Activated T-cell treated with anti-CD3 and anti-CD28 coated beads for 24 hours (primary cell): ENCODE measurements around the gene RAB17.

Source experiments
- DNase-seq: peaks from one replicate; pipeline ENCODE4 v3.0.0-alpha.2; 2020; ENCODE audit warnings: low read depth

The RAB17 gene

DNA sequence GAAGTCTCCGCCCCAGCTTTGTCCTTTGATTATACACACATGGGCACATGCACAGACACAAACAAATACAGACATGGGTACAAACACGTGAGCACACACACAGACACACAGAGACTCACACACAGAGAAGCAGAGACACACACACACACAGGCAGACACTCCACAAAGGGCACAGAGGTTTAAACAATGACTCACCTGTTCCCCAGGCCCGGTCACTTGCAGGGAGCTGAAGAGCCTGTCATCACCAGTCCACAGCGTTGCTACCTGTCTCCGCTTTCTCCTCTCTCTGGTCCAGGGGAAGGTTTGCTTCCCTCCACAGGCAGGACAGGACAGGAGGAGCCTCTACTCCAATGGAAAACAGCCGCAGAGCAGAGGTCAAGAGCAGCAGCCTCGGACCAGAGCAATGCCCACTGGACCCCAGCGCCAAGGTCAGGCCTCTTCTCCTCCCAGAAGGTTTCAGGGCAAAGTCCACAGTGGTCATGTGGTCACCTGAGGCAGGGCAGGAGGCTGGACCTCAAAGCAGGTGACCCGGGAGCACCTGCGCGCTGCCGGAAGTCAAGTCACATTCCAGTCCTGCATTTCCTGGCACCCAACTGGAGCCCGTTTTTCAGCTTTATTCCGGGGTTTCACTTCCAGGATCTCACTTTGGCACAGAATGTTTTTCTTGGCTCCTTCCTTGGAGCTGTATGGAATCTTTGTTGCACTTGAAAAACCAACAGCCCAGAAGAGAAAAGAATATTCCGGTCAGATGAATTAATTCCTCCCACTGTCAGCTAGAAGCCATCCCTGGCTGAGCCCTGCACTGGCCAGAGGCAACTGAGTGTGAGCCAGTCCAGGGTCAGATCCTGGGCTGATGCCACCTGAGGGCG lies at the start of gene RAB17:
TSS of gene RAB17 (minus strand) at position 463 of the 869 bp plus-strand sequence. CDS start 4,580 bp downstream, outside the sequence.
- DNase-seq, result no peak

GRCh38 chr2:237639836-237640220 lies 49.3 kb upstream of the RAB17 start:
- no peak for DNase-seq

- DNase-seq, result no peak
Observed at GRCh38 chr2:237639052-237639835, 48.7 kb upstream of the RAB17 start.

GRCh38 chr2:237638176-237638575 lies 47.6 kb upstream of the RAB17 start:
- no peak for DNase-seq

DNA sequence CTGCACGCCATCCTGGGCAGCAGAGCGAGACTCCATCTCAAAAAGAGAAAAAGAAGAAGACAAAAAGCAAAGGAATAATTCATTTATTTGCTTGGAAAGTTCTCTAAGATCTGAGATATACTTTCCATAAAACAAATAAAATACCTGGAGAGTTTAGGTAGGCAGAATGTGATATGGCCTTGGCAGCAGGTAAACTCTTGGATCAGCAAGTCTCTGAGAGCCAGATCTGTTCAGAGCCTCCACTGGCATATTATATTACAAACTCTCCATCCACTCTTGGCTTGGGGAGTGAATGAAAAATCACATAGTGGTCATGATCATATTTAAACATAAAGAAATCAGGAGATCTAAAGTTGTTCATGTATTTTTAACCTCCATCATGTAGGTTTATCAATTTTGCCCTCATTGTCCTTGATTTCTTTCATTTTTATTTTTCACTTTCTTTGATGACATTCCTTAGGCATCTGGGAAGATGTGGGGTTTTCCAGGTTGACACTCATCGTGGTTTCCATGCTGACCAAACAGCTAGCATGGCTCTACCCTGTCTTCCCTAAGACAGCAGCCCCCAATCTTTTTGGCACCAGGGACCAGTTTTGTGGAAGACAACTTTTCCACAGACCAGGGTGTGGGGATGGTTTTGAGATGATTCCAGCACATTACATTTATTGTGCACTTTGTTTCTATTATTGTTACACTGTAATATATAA lies 47.0 kb upstream of the RAB17 start:
- no peak for DNase-seq

GRCh38 chr2:237636578-237636977 lies 46.0 kb upstream of the RAB17 start:
- DNase-seq, result no peak

- DNase-seq, result no peak
Observed at GRCh38 chr2:237633061-237633561, 42.6 kb upstream of the RAB17 start.

- no peak for DNase-seq
Observed at GRCh38 chr2:237631801-237632585, 41.5 kb upstream of the RAB17 start.

DNA sequence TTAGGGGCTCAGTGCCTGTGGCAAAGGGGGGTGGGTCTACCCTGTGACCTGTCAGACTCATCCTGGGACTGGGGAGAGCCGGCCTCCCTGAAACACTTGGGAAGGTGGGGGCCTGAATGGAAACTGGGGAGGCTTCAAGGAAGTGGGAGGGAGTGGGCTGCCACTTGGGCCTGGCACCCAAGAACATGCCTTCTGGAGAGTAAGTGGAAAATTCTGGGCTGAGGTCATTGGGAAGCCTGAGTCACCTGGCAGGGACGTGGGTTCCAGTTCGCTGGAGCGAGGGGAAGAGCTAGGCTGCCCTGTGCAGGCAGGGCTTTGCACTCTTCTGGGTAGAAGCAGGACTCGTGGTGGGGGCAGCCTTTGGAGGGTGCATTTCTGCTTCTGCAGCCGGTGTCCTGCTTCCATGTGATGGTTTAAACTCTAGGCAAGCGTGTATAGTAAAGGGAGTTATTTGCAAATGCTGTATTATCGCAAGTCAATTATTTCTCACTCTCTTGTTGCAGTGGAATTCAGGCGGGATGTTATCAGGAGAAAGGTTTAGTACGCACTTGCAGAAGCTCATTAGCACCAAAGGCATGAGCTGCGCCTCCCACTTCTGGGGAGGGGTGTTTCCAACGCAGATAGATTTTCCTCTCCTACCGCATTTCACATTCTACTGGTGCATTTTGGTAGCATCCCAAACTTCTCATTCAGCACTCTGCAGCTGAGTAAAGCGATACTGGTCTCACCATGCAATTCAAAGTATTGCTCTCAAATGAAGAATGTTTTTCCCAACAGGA lies 40.7 kb upstream of the RAB17 start:
- DNase-seq, result no peak

DNA sequence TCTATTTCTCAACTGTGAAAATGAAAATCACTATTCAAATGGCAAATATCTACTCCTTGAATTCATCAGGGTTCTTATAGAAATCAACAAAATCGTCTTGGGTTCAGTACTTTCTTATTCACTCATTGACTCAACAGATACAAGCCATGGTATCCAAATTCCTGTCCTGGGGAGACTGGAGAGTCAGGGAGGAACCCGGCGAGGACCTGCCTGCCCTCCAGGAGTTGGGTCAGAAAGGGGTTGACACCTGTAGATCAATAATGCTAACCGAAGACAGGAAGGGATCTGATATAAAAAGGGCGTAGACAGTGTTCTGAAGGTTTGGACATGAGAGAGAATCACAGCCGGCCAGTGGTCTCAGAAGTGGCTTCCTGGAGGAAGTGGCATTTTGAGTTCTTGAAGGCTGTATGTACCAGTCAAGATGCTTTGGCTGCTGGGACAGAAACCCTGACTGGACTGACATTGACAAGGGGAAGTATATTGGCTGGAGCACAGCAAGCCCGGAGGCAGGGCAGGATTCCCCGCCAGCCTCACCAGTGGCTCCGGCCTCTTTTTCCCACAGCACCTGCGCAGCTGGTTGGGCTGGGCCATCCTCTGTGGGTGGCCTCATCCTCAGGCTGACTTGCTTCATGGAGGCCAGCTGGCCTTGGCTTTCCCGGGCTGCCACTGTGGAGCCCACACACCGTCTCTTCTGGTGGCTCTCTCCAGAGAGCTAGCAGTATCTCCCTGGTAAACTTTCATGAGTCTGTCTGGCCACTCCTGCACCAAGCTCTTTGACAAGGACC lies 39.9 kb upstream of the RAB17 start:
- no peak for DNase-seq

- DNase-seq, result no peak
Observed at GRCh38 chr2:237629739-237630138, 39.2 kb upstream of the RAB17 start.

GRCh38 chr2:237629188-237629534 lies 38.6 kb upstream of the RAB17 start:
- DNase-seq, result no peak

GRCh38 chr2:237628247-237629187 lies 38.0 kb upstream of the RAB17 start:
- no peak for DNase-seq

- DNase-seq, result no peak
Observed at GRCh38 chr2:237627441-237628246, 37.1 kb upstream of the RAB17 start, which contains the start of gene LRRFIP1. TSS of gene LRRFIP1 (plus strand) at chr2:237627587. CDS start at chr2:237627645, 58 bp downstream.

DNA sequence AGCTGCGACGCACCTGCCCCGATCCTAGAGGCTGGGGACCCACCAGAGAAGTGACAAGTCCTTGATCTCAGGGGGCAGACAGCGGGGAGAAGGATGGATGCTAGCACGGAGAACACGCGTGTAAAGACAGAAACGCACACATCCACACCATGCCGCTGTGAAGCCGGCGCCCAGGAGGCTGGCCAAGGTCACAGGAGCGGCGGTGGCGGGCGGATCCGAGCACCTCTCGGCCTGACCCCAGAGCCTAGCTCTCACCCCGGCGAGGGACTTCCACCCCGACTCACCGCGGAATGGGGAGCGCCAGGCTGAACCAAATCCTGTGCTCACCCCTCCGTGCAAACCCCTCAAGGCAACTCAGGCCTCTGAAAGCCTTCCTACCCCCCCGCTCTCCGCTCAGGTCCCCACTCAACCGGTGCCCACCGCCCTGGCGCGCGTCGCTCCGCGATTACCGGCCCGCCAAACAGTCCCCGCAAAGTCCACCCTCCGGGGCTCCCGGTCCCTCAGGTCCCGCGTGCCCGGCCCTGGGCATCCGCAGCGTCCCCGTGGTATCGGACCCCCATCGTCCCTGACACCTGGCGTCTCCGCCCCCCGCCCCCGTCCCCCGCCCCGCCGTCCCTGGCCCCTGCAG lies 36.4 kb upstream of the RAB17 start:
- no peak for DNase-seq

- no peak for DNase-seq
Observed at GRCh38 chr2:237625777-237626176, 35.2 kb upstream of the RAB17 start.

DNA sequence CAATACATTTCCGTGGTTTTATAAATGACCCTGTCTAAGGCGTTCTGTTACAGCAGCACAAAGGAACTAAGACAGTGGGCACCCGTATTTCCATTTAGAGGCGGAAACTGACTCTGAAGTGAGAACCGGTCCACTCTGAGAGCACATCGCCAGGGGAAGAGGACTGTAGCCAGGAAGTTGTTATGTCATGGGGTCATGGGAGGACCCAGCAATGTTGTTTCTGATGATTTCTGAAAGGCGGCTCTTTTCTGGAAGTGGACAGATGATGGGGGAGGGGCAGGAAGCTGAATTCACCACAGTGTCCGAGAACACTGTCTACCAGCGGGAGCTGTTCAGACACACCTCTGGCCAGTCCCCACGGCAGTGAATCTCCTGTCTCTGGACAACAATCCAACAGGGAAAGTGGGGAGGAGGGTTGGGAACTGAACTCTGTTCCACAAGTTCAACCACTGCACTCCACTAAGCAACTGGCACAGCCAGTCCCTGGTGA lies 34.7 kb upstream of the RAB17 start:
- DNase-seq, result no peak
